Caco-2 (cell line): ENCODE data around the gene RILPL1. TPM values are rescaled to one million over a fixed set of nuclear protein-coding genes. Genes with fewer than 3 reads are reported as not detected.
A peak's percentile ranks its signal among the peaks of the same experiment; 100 is the strongest.

Experiments used
- BruUV-seq: library from RNA; stranded (reverse); fragments of 400-500 nt; replicated peaks from 2 replicates; lab custom pipeline; 2021; lab: Mats Ljungman, UMichigan
- CTCF ChIA-PET: fragments of 300-600 bp; sonication (Branson Sonifier 250); formaldehyde crosslinking; loops from one replicate; lab custom pipeline; 2022; ENCODE audit warnings: antibody characterized with exemption; lab: Charles Lee
- POLR2A ChIA-PET: fragments of 300-600 bp; sonication (Branson Sonifier 250); formaldehyde crosslinking; loops from one replicate; lab custom pipeline; 2022; ENCODE audit warnings: antibody characterized with exemption; lab: Charles Lee
- DNase-seq, 2 experiments: peaks; one replicate each; pipeline versions ENCODE4 v3.0.0 to v3.0.0-alpha.2; 2020 to 2022
- H3K27me3 ChIP-seq: replicated peaks from 2 replicates; pipeline ENCODE4 v1.6.0; 2011; ENCODE audit warnings: low read length; ENCODE audit not compliant: control insufficient read depth, insufficient read depth
- H3K36me3 ChIP-seq: 2 replicates; pipeline ENCODE4 v1.5.1; 2011; ENCODE audit warnings: low read length; ENCODE audit not compliant: control insufficient read depth, insufficient read depth
- H3K4me1 ChIP-seq: fragments of 250-450 bp; sonication (Bioruptor Pico); 2 replicates; pipeline ENCODE4 v1.5.1; 2020; ENCODE audit warnings: mild to moderate bottlenecking
- H3K4me3 ChIP-seq: 2 replicates; pipeline ENCODE4 v1.5.1; 2011; ENCODE audit warnings: low read depth, mild to moderate bottlenecking, control low read depth, low read length
- H3K9me3 ChIP-seq: fragments of 250-450 bp; sonication (Bioruptor Pico); 2 replicates; pipeline ENCODE4 v1.5.1; 2020; ENCODE audit warnings: mild to moderate bottlenecking, moderate library complexity
- H3K27ac Mint-ChIP-seq: one replicate; pipeline ENCODE4 v1.8.0; 2022; ENCODE audit warnings: mixed read lengths; ENCODE audit not compliant: unreplicated experiment
- H3K27me3 Mint-ChIP-seq: one replicate; pipeline ENCODE4 v1.8.0; 2022; ENCODE audit warnings: mixed read lengths; ENCODE audit not compliant: insufficient read depth, unreplicated experiment
- H3K36me3 Mint-ChIP-seq: one replicate; pipeline ENCODE4 v1.8.0; 2022; ENCODE audit warnings: mild to moderate bottlenecking, mixed read lengths; ENCODE audit not compliant: insufficient read depth, unreplicated experiment
- H3K4me1 Mint-ChIP-seq: one replicate; pipeline ENCODE4 v1.8.0; 2022; ENCODE audit warnings: low read depth, mixed read lengths; ENCODE audit not compliant: unreplicated experiment
- H3K4me3 Mint-ChIP-seq: one replicate; pipeline ENCODE4 v1.8.0; 2022; ENCODE audit warnings: mild to moderate bottlenecking, moderate library complexity, mixed read lengths; ENCODE audit not compliant: unreplicated experiment
- H3K9me3 Mint-ChIP-seq: one replicate; pipeline ENCODE4 v1.8.0; 2022; ENCODE audit warnings: mixed read lengths; ENCODE audit not compliant: unreplicated experiment
- intact Hi-C: fragments of 100-400 bp; cut with micrococcal nuclease; formaldehyde crosslinking; loops from one replicate; pipeline ENCODE4 v1.10.0; 2022; ENCODE audit not compliant: unreplicated experiment
- total RNA-seq: library from RNA; stranded (reverse); gene quantifications from 2 replicates; pipeline ENCODE4 v1.2.3, GENCODE V29; 2022
- TF ChIP-seq, protein P1 (sequence below), 2 experiments: fragments of 200-600 bp in 1 of 2; IDR thresholded peaks; 1 replicate in 1 of 2; 2 replicates in 1 of 2; pipeline versions ENCODE4 v1.5.1 to v1.8.0; 2011 to 2022; ENCODE audit warnings: antibody characterized with exemption in 1 of 2, control low read depth in 1 of 2, inconsistent platforms in 1 of 2, low read depth in 1 of 2, low read length in 1 of 2, mild to moderate bottlenecking in 1 of 2, moderate library complexity in 1 of 2; ENCODE audit not compliant: insufficient read depth in 1 of 2, severe bottlenecking in 1 of 2, unreplicated experiment in 1 of 2

Gene RILPL1
- total RNA-seq, 1 experiment from 2014 or later: 16.2 TPM

DNA sequence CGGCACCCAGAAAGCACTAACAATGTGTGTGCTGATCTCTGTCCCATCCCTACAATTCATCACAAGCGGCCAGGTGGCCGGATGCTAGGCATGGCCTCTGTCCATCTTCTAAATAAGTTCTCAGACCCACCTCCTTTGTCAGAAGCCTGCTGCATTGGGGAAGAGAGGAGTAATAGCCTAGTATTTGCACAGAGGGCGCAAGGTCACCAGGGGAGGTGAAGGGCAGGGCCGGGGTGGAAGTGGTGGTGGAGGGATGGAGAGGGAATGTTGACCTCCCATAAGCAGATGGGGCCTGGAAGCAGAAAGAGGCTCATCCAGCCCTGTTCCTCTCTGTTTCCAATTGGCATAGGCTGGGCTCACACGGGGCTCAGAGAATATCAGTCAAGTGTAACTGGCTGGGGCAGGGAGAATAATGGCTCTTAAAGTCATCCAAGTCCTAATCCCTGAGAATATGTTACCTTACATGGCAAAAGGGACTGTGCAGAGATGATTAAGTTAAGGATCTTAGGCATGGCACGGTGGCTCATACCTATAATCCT is 6.9 kb downstream of the RILPL1 start:
- Mint-ChIP-seq H3K4me3 (no peak overlapping the region), H3K36me3 (peaks cover 46% of the 10 kb centered on the region), H3K27ac (no peak overlapping the region), H3K27me3 (no peaks in the 10 kb centered on the region), H3K4me1 (peaks cover 6% of the 10 kb centered on the region), H3K9me3 (no peaks in the 10 kb centered on the region)
- POLR2A ChIA-PET: interaction anchor here (0.6 kb wide), 1 partner anchor 74 kb away, joined by 3 read pairs; no protein-coding TSS in a partner anchor
- Histone ChIP-seq H3K4me3 (no peak overlapping the region), H3K27me3 (no peaks in the 10 kb centered on the region), H3K36me3 (peaks cover 2% of the 10 kb centered on the region; the same call in 1 of the 2 replicates), H3K9me3 (no peaks in the 10 kb centered on the region), H3K4me1 (no peaks in the 10 kb centered on the region)
- CTCF ChIA-PET: no interaction called here
- DNase-seq: no peak
- TF ChIP-seq, protein P1, sequence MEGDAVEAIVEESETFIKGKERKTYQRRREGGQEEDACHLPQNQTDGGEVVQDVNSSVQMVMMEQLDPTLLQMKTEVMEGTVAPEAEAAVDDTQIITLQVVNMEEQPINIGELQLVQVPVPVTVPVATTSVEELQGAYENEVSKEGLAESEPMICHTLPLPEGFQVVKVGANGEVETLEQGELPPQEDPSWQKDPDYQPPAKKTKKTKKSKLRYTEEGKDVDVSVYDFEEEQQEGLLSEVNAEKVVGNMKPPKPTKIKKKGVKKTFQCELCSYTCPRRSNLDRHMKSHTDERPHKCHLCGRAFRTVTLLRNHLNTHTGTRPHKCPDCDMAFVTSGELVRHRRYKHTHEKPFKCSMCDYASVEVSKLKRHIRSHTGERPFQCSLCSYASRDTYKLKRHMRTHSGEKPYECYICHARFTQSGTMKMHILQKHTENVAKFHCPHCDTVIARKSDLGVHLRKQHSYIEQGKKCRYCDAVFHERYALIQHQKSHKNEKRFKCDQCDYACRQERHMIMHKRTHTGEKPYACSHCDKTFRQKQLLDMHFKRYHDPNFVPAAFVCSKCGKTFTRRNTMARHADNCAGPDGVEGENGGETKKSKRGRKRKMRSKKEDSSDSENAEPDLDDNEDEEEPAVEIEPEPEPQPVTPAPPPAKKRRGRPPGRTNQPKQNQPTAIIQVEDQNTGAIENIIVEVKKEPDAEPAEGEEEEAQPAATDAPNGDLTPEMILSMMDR (IDR thresholded peaks at IDR 0.05; ENCODE audit: insufficient read depth in 1 of 2, low read depth in 1 of 2, low read length in 1 of 2, severe bottlenecking in 1 of 2, unreplicated experiment in 1 of 2): no peak
- no TSS peak for BruUV-seq
- intact Hi-C loops: no loop called here

DNA sequence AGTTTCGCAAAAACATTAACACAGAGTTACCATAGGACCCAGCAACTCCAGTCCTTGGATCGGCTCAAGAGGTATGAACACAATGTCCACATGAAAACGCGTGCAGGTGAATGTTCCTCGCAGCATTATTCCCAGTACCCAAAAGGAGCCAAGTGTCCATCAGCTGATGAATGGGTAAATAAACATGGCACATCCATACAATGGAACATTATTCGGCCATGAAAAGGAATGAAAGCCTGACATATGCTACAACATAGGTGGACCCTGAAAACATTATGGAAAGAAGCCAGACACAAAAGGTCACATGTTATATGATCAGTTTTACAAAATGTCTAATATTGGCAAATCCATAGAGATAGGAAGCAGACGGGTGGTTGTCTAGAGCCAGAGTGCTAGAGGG is 9.1 kb downstream of the RILPL1 start:
- no peak overlapping the region for H3K4me3 ChIP-seq
- no peaks in the 10 kb centered on the region for H3K27me3 ChIP-seq
- peaks cover 2% of the 10 kb centered on the region; the same call in 1 of the 2 replicates for H3K36me3 ChIP-seq
- no peaks in the 10 kb centered on the region for H3K9me3 Mint-ChIP-seq
- TF ChIP-seq, protein P1 (IDR thresholded peaks at IDR 0.05; ENCODE audit: insufficient read depth in 1 of 2, low read depth in 1 of 2, low read length in 1 of 2, severe bottlenecking in 1 of 2, unreplicated experiment in 1 of 2): no peak
- intact Hi-C loops: no loop called here
- POLR2A ChIA-PET: no interaction called here
- peaks cover 10% of the 10 kb centered on the region for H3K4me1 ChIP-seq
- H3K27me3 Mint-ChIP-seq: no peaks in the 10 kb centered on the region
- H3K36me3 Mint-ChIP-seq: peaks cover 57% of the 10 kb centered on the region
- CTCF ChIA-PET: no interaction called here
- H3K4me1 Mint-ChIP-seq: peaks cover 13% of the 10 kb centered on the region
- peak overlapping the region; percentile 43 for H3K27ac Mint-ChIP-seq
- no peak for DNase-seq
- no TSS peak for BruUV-seq
- no peaks in the 10 kb centered on the region for H3K9me3 ChIP-seq
- no peak overlapping the region for H3K4me3 Mint-ChIP-seq

DNA sequence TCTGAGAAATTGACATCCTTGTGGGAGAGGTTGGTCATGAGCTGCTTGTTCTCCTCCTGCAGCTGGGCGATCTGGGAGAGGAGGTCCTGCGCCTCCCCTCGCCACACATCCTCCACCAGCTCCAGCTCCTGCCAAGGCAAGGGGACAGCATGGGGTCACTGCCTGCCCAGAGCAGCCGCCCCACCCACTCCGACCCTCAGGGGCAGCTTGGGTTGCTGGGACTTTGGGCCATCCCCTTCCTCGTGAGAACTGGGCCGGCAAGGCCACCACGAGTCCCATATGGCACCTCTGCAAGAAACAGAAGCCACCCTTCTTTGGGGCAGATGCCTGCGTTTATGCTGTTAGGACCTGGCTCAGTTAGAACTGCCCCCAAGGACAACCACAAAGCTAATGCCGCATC is 10.0 kb downstream of the RILPL1 start:
- peaks cover 57% of the 10 kb centered on the region for H3K36me3 Mint-ChIP-seq
- Histone ChIP-seq H3K36me3 (no peaks in the 10 kb centered on the region), H3K4me3 (no peak overlapping the region), H3K27me3 (no peaks in the 10 kb centered on the region), H3K9me3 (no peaks in the 10 kb centered on the region), H3K4me1 (peaks cover 18% of the 10 kb centered on the region)
- intact Hi-C loops: no loop called here
- ChIA-PET CTCF (no interaction called here), POLR2A (no interaction called here)
- TF ChIP-seq, protein P1 (IDR thresholded peaks at IDR 0.05; ENCODE audit: insufficient read depth in 1 of 2, low read depth in 1 of 2, low read length in 1 of 2, severe bottlenecking in 1 of 2, unreplicated experiment in 1 of 2): no peak
- H3K4me1 Mint-ChIP-seq: peaks cover 14% of the 10 kb centered on the region
- H3K4me3 Mint-ChIP-seq: no peak overlapping the region
- H3K9me3 Mint-ChIP-seq: no peaks in the 10 kb centered on the region
- no peak overlapping the region for H3K27ac Mint-ChIP-seq
- BruUV-seq: no TSS peak
- no peaks in the 10 kb centered on the region for H3K27me3 Mint-ChIP-seq
- DNase-seq: no peak
